Right kidney (tissue), 1 donor: ENCODE data around the gene P4HA3.
A peak's percentile ranks its signal among the peaks of the same experiment; 100 is the strongest.

Experiments used
- DNase-seq: peaks from one replicate; pipeline ENCODE4 v3.0.0-alpha.2; 2016

P4HA3 gene

DNA sequence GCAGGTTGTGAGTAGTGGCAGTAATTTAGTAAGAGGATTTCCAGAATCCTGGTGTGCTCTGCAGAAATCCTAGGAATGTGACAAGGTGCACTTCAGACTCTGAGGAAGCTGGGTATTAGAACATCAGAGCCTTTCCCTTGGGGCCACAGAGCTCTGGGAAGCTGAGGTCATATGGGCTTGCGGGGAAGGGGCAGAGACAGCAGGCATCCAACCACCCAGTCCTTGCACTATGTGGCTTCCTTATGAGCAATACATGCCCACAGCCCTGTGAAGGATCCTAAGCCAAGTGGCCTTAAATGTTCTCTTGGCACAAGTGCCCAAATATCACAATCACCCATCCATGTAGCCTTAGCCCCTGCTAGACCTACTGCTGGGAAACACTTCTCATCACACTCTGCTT is 46.2 kb downstream of the P4HA3 start:
- no peak for DNase-seq

DNA sequence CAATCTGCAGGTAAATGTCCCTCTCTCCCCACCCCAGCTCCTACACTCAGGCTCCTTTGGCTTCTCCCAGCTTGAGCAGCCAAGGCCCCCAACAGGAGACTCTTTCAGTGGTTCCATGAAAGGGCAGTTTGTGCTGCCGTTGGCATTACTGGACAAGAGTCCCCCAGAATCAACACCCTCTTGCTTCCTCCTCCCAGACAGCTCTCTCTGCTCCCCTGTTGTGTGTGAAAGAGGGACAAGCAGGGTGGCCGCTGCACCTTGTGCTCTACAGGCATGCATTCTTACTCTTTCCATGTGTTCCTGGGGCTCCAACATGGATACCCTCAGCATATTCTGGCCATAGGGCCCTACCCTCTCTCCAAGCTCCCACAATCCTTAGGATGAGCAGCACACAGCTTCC is 48.7 kb downstream of the P4HA3 start:
- no peak for DNase-seq

- DNase-seq: no peak
These were observed 53.4 kb downstream of the P4HA3 start for GRCh38 chr11:74257959-74258553.

DNA sequence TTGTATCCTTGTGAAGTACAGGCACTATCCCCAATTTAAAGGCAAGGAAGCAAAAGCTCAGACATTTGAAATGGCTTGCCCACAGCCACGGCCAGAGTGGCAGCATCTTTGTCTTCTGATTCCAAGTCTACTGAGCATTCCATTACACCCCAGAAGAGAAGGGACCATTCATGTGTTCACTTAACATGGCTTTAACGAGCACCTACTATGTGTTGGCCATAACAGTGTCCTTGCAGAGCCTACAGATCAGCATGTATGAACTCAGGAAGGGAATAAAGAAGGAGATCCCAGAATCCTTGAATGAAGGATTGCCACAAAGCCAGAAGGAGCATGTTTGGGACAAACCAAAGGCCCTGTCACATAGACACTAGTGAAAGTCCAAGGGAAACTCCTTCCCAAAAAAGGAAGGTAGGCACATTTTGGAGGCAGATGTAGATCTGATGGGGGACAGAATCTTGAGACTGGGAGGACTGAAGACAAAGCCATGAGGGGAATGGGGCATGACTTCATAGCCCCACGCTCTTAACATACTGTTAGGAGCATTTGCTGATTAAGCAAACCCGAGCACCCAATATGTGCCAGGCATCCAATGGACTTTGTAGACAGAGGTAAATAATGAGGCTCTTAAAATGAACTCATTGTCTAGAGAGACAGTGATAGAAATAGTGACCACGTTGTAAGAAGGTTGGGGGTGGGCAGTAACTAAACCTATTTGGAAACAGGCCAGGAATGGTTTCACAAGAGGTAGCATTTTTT is 54.9 kb downstream of the P4HA3 start:
- no peak for DNase-seq

DNA sequence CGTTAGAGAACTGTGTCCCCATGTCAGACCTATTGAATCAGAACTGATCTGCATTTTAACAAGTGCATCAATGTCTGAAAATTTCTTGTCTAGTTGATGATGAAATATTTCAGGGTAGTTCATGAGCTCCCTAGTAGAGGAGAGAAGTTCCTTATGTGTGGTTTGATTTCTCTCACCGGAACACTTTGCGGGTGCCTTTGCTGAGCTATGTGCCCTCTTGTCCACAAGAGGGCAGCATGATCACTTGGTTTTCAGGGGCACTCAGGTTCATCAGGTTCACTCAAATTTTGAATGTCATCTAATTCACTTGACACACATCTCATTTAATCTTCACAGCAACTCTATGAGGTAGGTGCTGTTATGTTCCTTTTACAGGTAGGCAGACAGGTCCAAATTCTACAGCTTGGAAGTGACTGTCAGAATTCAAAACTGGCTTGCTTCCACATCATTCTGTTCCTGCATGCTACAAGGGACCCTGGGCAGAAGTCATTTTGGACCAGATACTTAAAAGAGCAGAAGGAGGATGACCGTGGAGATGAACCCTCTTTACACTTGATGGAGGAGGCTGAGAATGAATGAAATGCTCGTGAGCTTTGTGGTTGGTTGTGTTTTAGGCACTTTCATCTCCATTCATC is 55.6 kb downstream of the P4HA3 start:
- DNase-seq: peak; percentile 39

- DNase-seq: no peak
These were observed 58.1 kb downstream of the P4HA3 start for GRCh38 chr11:74253361-74253760.

- DNase-seq: no peak
These were observed 61.9 kb downstream of the P4HA3 start for GRCh38 chr11:74249496-74249895.

GRCh38 chr11:74248469-74248868 is 63.0 kb downstream of the P4HA3 start:
- no peak for DNase-seq

GRCh38 chr11:74238243-74238642 is 73.2 kb downstream of the P4HA3 start:
- no peak for DNase-seq

DNA sequence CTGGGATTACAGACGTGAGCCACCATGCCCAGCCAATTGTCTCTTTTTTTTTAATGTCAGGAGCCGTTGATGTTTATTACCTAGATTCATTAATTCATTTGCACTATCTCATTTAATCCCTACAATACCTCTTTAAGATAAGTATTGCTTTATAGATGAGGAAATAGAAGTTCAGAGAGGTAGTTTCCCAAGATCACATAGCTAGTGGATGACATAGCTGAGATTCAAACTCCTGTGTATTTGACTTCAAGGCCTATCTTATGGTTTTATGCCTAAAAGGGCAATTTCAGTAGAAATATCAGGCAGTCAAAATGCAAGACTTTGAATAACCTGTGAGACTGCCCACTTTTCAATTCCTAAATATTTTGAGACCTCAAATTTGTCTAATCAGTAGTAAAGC is 73.9 kb downstream of the P4HA3 start:
- no peak for DNase-seq

- DNase-seq: no peak
These were observed 76.3 kb downstream of the P4HA3 start for GRCh38 chr11:74235121-74235520.

DNA sequence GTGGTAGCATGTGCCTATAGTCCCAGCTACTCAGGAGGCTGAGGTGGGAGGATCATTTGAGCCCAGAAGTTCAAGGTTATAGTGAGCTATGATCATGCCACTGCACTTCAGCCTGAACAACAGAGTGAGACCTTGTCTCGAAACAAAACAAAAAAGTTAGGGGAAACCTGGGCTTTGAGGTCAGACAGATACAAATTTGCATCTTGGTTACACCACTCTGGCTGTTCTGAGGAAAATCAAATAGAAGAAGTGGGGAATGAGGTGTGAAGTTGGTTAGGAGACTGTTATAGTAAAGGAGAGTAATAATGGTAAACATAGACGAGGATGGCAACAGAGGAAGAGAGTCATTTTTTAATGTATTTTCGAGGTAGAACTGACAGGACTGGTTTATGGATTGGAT is 77.8 kb downstream of the P4HA3 start:
- DNase-seq: no peak

DNA sequence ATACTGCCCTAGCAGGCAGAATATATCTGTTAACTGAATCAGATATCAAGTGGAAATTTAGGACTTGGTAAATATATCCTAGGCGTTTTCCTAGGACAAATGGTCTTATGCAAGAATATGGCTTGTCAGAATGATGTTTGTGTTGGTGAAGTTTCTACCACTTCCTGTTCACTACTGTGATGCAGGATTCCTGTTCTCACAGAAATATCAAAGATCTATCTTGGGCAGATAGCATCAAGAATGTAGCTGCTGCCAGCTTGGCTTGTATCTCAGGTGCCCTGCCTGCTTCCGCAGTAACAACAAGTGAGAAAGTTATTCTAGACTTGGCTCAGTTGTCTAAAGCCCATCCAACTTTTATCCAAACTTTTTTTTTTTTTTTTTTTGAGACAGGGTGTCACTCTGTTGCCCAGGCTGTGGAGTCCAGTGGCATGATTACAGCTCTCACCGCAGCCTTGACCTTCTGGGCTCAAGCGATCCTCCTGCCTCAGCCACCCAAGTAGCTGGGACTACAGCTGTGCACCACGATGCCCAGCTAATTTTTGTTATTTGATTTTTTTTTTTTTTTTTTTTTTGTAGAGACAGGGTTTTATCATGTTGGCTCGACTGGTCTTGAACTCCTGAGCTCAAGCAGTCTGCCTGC is 79.0 kb downstream of the P4HA3 start:
- no peak for DNase-seq

- no peak for DNase-seq
These were observed 84.5 kb downstream of the P4HA3 start for GRCh38 chr11:74226907-74227306.

DNA sequence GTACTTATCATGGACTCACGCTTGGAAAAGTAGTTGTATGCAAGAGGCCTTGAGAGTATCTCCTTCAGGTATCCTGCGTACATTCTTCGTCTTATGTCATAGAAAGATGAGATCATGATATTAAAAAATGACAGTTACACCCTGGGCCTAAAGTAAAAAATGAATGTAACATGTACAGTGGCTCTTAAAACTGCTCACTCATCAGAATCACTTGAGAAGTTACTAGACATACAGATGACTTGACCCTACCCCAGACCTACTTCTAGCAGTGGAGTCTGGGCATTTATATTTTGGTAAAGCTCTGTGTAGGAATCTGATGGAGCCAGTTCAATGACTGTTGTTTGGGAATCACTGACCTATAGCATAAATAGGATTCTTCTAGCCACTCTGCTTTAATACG is 85.9 kb downstream of the P4HA3 start:
- DNase-seq: no peak

DNA sequence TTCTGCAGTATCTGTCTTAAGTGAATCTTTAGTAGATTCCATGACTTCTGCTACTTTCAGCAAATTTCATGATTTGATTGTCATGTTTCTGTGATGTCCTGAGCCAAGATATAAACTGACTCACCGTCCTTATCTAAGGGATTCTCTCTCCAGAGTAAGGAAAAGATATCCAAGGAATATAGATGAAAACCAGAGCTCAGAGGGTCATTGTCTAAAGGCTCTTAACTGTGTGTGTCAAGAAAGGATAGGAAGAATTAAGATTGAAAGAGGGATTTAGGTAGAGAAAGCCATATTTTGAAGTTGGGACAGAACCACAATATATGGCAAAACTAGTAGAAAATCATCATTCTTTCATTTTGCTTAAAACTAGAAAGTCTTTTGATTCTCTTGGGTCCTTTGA is 89.6 kb downstream of the P4HA3 start:
- no peak for DNase-seq

DNA sequence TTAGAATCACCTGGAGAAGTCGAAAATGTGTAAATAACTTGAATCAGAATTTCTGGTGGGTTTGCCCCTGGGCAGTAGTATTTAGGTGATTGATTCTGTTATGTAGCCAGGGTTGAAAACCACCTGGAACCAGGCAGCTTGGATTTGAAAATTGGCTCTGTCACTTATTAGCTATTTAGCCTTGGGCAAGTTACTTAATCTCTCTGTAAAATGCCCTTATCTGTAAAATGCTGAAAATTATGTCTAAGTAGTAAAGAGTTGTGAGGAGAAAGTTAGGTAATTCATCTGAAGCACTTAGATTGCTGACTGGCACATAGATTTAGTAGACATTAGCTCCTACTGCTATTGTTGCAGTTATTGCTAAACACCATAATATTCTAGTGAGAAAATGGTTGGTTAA is 91.1 kb downstream of the P4HA3 start:
- DNase-seq: no peak
